HepG2 (cell line): ENCODE data around the gene VAMP5. TPM values are rescaled to one million over a fixed set of nuclear protein-coding genes. Genes with fewer than 3 reads are reported as not detected.

Experiments used
- EED ChIP-seq: sonication (generic); formaldehyde crosslinking; IDR thresholded peaks from 2 replicates; pipeline ENCODE4 v1.5.0; 2020; ENCODE audit warnings: mild to moderate bottlenecking, missing genetic modification reagents
- MAFK ChIP-seq, 2 experiments: IDR thresholded peaks in 1 of 2; conservative IDR thresholded peaks in 1 of 2; 2 replicates each; pipeline ENCODE4 v1.6.1; 2011; ENCODE audit warnings: improper control_type of control experiment in 2 of 2, low read length in 2 of 2
- RBM39 ChIP-seq: fragments of 200-400 bp; formaldehyde crosslinking; IDR thresholded peaks from one replicate; pipeline ENCODE4 v1.6.1; 2018; ENCODE audit warnings: antibody characterized with exemption, mild to moderate bottlenecking, low read depth, low read length; ENCODE audit not compliant: poor library complexity, severe bottlenecking
- TBP ChIP-seq: sonication (generic); formaldehyde crosslinking; IDR thresholded peaks from 2 replicates; pipeline ENCODE4 v1.5.0; 2020; ENCODE audit warnings: missing genetic modification reagents
- TRIM24 ChIP-seq: sonication (generic); formaldehyde crosslinking; IDR thresholded peaks from 2 replicates; pipeline ENCODE4 v1.8.0; 2022; ENCODE audit warnings: mild to moderate bottlenecking, missing genetic modification reagents
- ZBTB38 ChIP-seq: sonication (generic); formaldehyde crosslinking; IDR thresholded peaks from 2 replicates; pipeline ENCODE4 v1.5.1; 2020; ENCODE audit warnings: mild to moderate bottlenecking, missing genetic modification reagents
- ZFP36L2 ChIP-seq: sonication (generic); formaldehyde crosslinking; IDR thresholded peaks from 2 replicates; pipeline ENCODE4 v1.4.0; 2020; ENCODE audit warnings: missing genetic modification reagents
- ZNF121 ChIP-seq: sonication (generic); formaldehyde crosslinking; IDR thresholded peaks from 2 replicates; pipeline ENCODE4 v1.5.0; 2020; ENCODE audit warnings: mild to moderate bottlenecking, missing genetic modification reagents
- ZNF230 ChIP-seq: sonication (generic); formaldehyde crosslinking; IDR thresholded peaks from 2 replicates; pipeline ENCODE4 v1.4.0; 2020; ENCODE audit warnings: mild to moderate bottlenecking, missing genetic modification reagents
- ZNF432 ChIP-seq: sonication (generic); formaldehyde crosslinking; IDR thresholded peaks from 2 replicates; pipeline ENCODE4 v1.5.0; 2020; ENCODE audit warnings: missing genetic modification reagents, mild to moderate bottlenecking, borderline replicate concordance
- ZNF460 ChIP-seq: sonication (generic); formaldehyde crosslinking; IDR thresholded peaks from 2 replicates; pipeline ENCODE4 v1.5.1; 2020; ENCODE audit warnings: missing genetic modification reagents, mild to moderate bottlenecking, borderline replicate concordance
- ZNF644 ChIP-seq: IDR thresholded peaks from 2 replicates; pipeline ENCODE4 v1.6.1; 2016; ENCODE audit warnings: low read depth
- polyA plus RNA-seq, 8 experiments: library from polyadenylated mRNA; depleted of rRNA in 3 of 8; stranded (reverse) in 7 of 8; unstranded in 1 of 8; fragments of >200 nt; fragmentation: Illumina TruSeq in 4 of 8; extraction: Trizol in 4 of 8; gene quantifications; 2 replicates each; pipeline versions ENCODE4 v1.2.1 to v1.2.3, GENCODE V29; 2011 to 2016; ENCODE audit warnings: low read depth in 4 of 8, missing spikeins in 1 of 8, mixed read lengths in 1 of 8; ENCODE audit not compliant: insufficient read depth in 1 of 8
- total RNA-seq, 5 experiments: library from RNA; depleted of rRNA; stranded (reverse); fragments of >200 nt; fragmentation: Illumina TruSeq; extraction: Trizol; gene quantifications; 2 replicates each; pipeline ENCODE4 v1.2.3, GENCODE V29; 2016; ENCODE audit warnings: low read depth in 1 of 5
- TF ChIP-seq, protein P1 (sequence below): IDR thresholded peaks from 2 replicates; pipeline ENCODE4 v1.6.1; 2016; ENCODE audit warnings: missing compliant biosample characterization, missing genetic modification reagents, borderline replicate concordance
- TF ChIP-seq, protein P2 (sequence below): sonication (generic); formaldehyde crosslinking; IDR thresholded peaks from 2 replicates; pipeline ENCODE4 v1.8.0; 2022; ENCODE audit warnings: mild to moderate bottlenecking, missing genetic modification reagents, borderline replicate concordance
- TF ChIP-seq, protein P3 (sequence below): sonication (generic); formaldehyde crosslinking; IDR thresholded peaks from 2 replicates; pipeline ENCODE4 v1.4.0; 2020; ENCODE audit warnings: missing genetic modification reagents
- TF ChIP-seq, protein P4 (sequence below): sonication (generic); formaldehyde crosslinking; conservative IDR thresholded peaks from 2 replicates; pipeline ENCODE4 v1.4.0; 2020; ENCODE audit warnings: missing genetic modification reagents
- TF ChIP-seq, protein P5 (sequence below): sonication (generic); formaldehyde crosslinking; IDR thresholded peaks from 2 replicates; pipeline ENCODE4 v1.8.0; 2022; ENCODE audit warnings: low read depth, missing genetic modification reagents
- TF ChIP-seq, protein P6 (sequence below): sonication (generic); formaldehyde crosslinking; IDR thresholded peaks from 2 replicates; pipeline ENCODE4 v1.4.0; 2020; ENCODE audit warnings: missing genetic modification reagents

Gene VAMP5
- total and polyA plus RNA-seq, 2 of the 13 experiments (the other 11 are each of a cell fraction or from before 2014, with no cell fraction given), result 7.2 to 56.7 TPM

DNA sequence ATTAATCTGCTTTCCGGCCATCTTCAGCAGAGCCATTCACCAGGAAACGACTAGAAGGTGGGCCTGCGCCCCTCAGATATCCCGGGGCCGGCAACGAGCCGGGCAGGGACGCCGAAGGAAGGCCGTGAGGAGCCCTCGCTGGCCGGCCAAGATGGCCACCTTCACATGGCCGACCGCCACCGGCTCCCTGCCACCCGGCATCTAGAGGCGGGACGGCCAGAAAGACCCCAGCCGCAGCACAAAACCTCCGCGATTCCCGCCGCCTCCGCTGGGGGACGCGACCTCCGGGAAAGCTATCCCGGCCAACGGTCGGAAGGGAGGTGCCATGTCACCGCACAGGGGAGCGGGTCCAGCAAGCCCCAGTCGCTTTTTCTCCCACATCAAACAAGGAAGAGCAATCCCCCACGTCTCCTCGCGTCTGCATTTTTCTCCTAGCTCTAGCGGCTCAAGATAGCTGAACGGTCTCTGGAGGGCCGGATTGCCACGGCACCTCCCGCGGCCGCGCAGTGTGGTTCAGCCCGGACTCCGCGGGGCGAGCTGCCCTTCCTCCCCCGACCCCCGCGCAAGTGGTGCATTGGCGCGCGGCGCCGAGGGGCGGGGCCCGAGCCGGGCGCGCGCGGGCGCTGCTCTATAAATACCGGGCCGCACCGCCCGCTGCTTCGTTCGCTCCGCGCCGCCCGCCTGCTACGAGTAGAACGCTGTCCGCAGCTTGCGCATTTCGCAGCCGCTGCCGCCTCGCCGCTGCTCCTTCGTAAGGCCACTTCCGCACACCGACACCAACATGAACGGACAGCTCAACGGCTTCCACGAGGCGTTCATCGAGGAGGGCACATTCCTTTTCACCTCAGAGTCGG, 45.5 kb upstream of the VAMP5 start, which contains the start of gene MAT2A (continued):
- TF ChIP-seq, protein P1, sequence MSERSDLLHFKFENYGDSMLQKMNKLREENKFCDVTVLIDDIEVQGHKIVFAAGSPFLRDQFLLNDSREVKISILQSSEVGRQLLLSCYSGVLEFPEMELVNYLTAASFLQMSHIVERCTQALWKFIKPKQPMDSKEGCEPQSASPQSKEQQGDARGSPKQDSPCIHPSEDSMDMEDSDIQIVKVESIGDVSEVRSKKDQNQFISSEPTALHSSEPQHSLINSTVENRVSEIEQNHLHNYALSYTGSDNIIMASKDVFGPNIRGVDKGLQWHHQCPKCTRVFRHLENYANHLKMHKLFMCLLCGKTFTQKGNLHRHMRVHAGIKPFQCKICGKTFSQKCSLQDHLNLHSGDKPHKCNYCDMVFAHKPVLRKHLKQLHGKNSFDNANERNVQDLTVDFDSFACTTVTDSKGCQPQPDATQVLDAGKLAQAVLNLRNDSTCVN (CRISPR knock-in tag), result peak; percentile 65
- TF ChIP-seq MAFK (conservative IDR thresholded peaks at IDR 0.05 in 1 of 2, IDR thresholded peaks at IDR 0.05 in 1 of 2; ENCODE audit: low read length in 2 of 2) (no peak), ZNF644 (no peak), TBP (CRISPR knock-in tag) (peak; percentile 93; the same call in 1 of the 2 replicates), RBM39 (peak; percentile 100), EED (CRISPR knock-in tag) (no peak; the same call in 1 of the 2 replicates), ZNF121 (CRISPR knock-in tag) (peak; percentile 97), ZBTB38 (CRISPR knock-in tag) (peak; percentile 77; the same call in 1 of the 2 replicates), ZNF460 (CRISPR knock-in tag) (no peak; the same call in 1 of the 2 replicates), ZNF230 (CRISPR knock-in tag) (peak; percentile 86; the same call in 1 of the 2 replicates), ZFP36L2 (CRISPR knock-in tag) (peak; percentile 93; the same call in 1 of the 2 replicates), TRIM24 (CRISPR knock-in tag) (no peak), ZNF432 (CRISPR knock-in tag) (0 out of 2 replicates have a peak, but pooled peaks have one; percentile 17)
- TF ChIP-seq, protein P2, sequence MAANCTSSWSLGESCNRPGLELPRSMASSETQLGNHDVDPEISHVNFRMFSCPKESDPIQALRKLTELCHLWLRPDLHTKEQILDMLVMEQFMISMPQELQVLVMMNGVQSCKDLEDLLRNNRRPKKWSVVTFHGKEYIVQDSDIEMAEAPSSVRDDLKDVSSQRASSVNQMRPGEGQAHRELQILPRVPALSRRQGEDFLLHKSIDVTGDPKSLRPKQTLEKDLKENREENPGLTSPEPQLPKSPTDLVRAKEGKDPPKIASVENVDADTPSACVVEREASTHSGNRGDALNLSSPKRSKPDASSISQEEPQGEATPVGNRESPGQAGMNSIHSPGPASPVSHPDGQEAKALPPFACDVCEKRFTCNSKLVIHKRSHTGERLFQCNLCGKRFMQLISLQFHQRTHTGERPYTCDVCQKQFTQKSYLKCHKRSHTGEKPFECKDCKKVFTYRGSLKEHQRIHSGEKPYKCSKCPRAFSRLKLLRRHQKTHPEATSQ (CRISPR knock-in tag), result peak; percentile 66
- TF ChIP-seq, protein P3, sequence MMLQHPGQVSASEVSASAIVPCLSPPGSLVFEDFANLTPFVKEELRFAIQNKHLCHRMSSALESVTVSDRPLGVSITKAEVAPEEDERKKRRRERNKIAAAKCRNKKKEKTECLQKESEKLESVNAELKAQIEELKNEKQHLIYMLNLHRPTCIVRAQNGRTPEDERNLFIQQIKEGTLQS, result peak; percentile 80
- TF ChIP-seq, protein P4, sequence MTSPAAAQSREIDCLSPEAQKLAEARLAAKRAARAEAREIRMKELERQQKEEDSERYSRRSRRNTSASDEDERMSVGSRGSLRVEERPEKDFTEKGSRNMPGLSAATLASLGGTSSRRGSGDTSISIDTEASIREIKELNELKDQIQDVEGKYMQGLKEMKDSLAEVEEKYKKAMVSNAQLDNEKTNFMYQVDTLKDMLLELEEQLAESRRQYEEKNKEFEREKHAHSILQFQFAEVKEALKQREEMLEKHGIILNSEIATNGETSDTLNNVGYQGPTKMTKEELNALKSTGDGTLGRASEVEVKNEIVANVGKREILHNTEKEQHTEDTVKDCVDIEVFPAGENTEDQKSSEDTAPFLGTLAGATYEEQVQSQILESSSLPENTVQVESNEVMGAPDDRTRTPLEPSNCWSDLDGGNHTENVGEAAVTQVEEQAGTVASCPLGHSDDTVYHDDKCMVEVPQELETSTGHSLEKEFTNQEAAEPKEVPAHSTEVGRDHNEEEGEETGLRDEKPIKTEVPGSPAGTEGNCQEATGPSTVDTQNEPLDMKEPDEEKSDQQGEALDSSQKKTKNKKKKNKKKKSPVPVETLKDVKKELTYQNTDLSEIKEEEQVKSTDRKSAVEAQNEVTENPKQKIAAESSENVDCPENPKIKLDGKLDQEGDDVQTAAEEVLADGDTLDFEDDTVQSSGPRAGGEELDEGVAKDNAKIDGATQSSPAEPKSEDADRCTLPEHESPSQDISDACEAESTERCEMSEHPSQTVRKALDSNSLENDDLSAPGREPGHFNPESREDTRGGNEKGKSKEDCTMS (CRISPR knock-in tag), result peak; percentile 86; the same call in 1 of the 2 replicates
- TF ChIP-seq, protein P5, sequence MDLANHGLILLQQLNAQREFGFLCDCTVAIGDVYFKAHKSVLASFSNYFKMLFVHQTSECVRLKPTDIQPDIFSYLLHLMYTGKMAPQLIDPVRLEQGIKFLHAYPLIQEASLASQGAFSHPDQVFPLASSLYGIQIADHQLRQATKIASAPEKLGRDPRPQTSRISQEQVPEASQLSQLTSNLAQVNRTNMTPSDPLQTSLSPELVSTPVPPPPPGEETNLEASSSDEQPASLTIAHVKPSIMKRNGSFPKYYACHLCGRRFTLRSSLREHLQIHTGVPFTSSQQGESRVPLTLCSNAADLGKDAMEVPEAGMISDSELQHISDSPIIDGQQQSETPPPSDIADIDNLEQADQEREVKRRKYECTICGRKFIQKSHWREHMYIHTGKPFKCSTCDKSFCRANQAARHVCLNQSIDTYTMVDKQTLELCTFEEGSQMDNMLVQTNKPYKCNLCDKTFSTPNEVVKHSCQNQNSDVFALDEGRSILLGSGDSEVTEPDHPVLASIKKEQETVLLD, result no peak
- TF ChIP-seq, protein P6, sequence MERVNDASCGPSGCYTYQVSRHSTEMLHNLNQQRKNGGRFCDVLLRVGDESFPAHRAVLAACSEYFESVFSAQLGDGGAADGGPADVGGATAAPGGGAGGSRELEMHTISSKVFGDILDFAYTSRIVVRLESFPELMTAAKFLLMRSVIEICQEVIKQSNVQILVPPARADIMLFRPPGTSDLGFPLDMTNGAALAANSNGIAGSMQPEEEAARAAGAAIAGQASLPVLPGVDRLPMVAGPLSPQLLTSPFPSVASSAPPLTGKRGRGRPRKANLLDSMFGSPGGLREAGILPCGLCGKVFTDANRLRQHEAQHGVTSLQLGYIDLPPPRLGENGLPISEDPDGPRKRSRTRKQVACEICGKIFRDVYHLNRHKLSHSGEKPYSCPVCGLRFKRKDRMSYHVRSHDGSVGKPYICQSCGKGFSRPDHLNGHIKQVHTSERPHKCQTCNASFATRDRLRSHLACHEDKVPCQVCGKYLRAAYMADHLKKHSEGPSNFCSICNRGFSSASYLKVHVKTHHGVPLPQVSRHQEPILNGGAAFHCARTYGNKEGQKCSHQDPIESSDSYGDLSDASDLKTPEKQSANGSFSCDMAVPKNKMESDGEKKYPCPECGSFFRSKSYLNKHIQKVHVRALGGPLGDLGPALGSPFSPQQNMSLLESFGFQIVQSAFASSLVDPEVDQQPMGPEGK (CRISPR knock-in tag), result peak; percentile 72
